Heart left ventricle (tissue), 13 donors: ENCODE results near the gene CLDN16.

Experiments
- POLR2A ChIP-seq, 2 donors: fragments of 450-650 bp; IDR thresholded peaks; one replicate each; pipeline ENCODE4 v1.6.1; 2017; ENCODE audit warnings: antibody characterized with exemption in 2 of 2, mild to moderate bottlenecking in 2 of 2, moderate library complexity in 2 of 2
- TF ChIP-seq, protein P1 (sequence below), 12 donors: fragments of 200-600 bp; sonication (generic) in 4 of 12; IDR thresholded peaks; one replicate each; pipeline versions ENCODE4 v1.5.0 to v1.8.0; 2018 to 2022; ENCODE audit warnings: antibody characterized with exemption in 12 of 12, mild to moderate bottlenecking in 5 of 12
- donor health status: ischemic (EF 13 %, LVEDD 7.1; RV severe dilation, severe dysfunction).
- donor health status: DM: no; HTN: yes; CAD: no.
- donor health status: DM: no; HTN: no; CAD: no.
- donor health status: ischemic (EF 25% LVEDD 6.9; RV normal size, moderate dysfunction).
- donor health status: ischemic (EF 25% LVEDD 5.7; RV mildly dilated, moderate dysfunction).
- donor health status: ischemic (EF 35%, LVEDD 5.7; RV mildly dilated, moderate dysfunction).
- donor health status: nonischemic (EF 11% LVEDD 7.7; RV severe dilation, severe dysfunction).
- donor health status: DM: yes; HTN: yes; CAD: no.
- donor health status: PGD.
- donor health status: ischemic (EF 29% LVEDD 5.4; RV normal size, mild dysfunction).
- donor health status: nonischemic (EF 23%, LVEDD 6.1; RV moderate dilation, normal function).

DNA sequence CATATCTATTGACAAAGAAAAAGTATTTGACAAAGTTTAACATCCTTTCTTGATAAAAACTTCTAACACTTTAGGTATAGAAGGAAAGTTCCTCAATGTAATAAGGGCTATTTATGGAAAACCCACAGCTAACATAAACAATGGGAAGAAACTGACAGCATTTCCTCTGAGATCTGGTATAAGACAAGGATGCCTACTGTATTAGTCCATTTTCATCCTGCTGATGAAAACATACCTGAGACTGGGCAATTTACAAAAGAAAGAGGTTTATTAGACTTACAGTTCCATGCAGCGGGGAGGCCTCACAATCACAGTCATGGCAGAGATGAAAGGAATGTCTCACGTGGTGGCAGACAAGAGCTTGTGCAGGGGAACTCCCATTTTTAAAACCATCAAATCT, 47.9 kb upstream of the CLDN16 start:
- TF ChIP-seq POLR2A (IDR thresholded peaks at IDR 0.05), result no peak
- TF ChIP-seq, protein P1, sequence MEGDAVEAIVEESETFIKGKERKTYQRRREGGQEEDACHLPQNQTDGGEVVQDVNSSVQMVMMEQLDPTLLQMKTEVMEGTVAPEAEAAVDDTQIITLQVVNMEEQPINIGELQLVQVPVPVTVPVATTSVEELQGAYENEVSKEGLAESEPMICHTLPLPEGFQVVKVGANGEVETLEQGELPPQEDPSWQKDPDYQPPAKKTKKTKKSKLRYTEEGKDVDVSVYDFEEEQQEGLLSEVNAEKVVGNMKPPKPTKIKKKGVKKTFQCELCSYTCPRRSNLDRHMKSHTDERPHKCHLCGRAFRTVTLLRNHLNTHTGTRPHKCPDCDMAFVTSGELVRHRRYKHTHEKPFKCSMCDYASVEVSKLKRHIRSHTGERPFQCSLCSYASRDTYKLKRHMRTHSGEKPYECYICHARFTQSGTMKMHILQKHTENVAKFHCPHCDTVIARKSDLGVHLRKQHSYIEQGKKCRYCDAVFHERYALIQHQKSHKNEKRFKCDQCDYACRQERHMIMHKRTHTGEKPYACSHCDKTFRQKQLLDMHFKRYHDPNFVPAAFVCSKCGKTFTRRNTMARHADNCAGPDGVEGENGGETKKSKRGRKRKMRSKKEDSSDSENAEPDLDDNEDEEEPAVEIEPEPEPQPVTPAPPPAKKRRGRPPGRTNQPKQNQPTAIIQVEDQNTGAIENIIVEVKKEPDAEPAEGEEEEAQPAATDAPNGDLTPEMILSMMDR (IDR thresholded peaks at IDR 0.05), result no peak
